ENCODE measurements around the gene MCM10. TPM values are rescaled to one million over a fixed set of nuclear protein-coding genes. Genes with fewer than 3 reads are reported as not detected.

The MCM10 gene
- total RNA-seq, 1 donor from 2014 or later, result 0.98 TPM

- Histone ChIP-seq H3K4me3 (no peak overlapping the region), H3K27me3 (no peaks in the 10 kb centered on the region), H3K36me3 (peaks cover 0 to 45% of the 10 kb centered on the region in 2 donors), H3K9me3 (no peaks in the 10 kb centered on the region), H3K4me1 (no peaks in the 10 kb centered on the region), H3K27ac (no peak overlapping the region)
- intact Hi-C loops (cut with DNase I), result no loop called here
- DNase-seq (ENCODE audit: extremely low spot score in 2 of 2), result no peak
- TF ChIP-seq POLR2AphosphoS5 (IDR thresholded peaks at IDR 0.05; ENCODE audit: insufficient read depth in 1 of 2, low read depth in 1 of 2) (no peak), POLR2A (IDR thresholded peaks at IDR 0.05) (no peak)
- TF ChIP-seq, protein P1, sequence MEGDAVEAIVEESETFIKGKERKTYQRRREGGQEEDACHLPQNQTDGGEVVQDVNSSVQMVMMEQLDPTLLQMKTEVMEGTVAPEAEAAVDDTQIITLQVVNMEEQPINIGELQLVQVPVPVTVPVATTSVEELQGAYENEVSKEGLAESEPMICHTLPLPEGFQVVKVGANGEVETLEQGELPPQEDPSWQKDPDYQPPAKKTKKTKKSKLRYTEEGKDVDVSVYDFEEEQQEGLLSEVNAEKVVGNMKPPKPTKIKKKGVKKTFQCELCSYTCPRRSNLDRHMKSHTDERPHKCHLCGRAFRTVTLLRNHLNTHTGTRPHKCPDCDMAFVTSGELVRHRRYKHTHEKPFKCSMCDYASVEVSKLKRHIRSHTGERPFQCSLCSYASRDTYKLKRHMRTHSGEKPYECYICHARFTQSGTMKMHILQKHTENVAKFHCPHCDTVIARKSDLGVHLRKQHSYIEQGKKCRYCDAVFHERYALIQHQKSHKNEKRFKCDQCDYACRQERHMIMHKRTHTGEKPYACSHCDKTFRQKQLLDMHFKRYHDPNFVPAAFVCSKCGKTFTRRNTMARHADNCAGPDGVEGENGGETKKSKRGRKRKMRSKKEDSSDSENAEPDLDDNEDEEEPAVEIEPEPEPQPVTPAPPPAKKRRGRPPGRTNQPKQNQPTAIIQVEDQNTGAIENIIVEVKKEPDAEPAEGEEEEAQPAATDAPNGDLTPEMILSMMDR (IDR thresholded peaks at IDR 0.05), result no peak
Observed at GRCh38 chr10:13139676-13140075, 21.7 kb upstream of the MCM10 start.

DNA sequence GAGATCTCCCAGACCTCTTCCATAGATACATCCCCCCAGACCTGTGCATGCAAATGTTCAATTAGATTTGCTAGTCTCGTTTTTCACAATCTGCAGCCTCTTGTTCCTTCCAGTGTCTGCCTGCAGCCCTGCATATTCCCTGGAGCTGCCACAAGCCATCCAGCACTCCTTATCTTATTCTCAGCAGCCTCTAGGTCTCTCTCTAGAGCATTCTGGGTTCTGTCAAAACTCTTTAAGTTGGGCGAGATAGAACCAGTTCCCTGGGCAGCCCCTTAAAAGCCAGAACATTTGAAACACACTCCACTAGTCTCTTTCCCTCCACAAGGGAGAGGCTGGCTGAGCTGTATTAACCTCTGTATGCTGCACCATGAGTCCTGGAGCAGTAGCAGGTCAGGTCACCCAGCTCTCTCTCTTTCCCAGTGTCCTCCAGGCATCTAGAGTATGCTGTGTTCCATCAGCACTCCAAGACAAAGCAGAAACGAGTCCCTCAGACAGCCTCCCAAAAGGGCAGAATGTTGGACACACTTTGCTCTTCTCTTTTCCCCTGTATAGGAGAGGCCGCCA is 20.6 kb upstream of the MCM10 start:
- no peaks in the 10 kb centered on the region for H3K27me3 ChIP-seq
- intact Hi-C loops (cut with DNase I), result no loop called here
- H3K4me1 ChIP-seq, result no peaks in the 10 kb centered on the region
- H3K36me3 ChIP-seq, result peaks cover 0 to 35% of the 10 kb centered on the region in 2 donors
- no peaks in the 10 kb centered on the region for H3K9me3 ChIP-seq
- H3K27ac ChIP-seq, result no peak overlapping the region
- peak in 1 of 2 donors; percentile 20 for DNase-seq (ENCODE audit: extremely low spot score in 2 of 2)
- no peak for TF ChIP-seq POLR2AphosphoS5 (IDR thresholded peaks at IDR 0.05; ENCODE audit: insufficient read depth in 1 of 2, low read depth in 1 of 2)
- TF ChIP-seq, protein P1 (IDR thresholded peaks at IDR 0.05), result no peak
- no peak for TF ChIP-seq POLR2A (IDR thresholded peaks at IDR 0.05)
- no peak overlapping the region for H3K4me3 ChIP-seq

- no peaks in the 10 kb centered on the region for H3K4me1 ChIP-seq
- TF ChIP-seq POLR2A (IDR thresholded peaks at IDR 0.05) (no peak), POLR2AphosphoS5 (IDR thresholded peaks at IDR 0.05; ENCODE audit: insufficient read depth in 1 of 2, low read depth in 1 of 2) (no peak)
- TF ChIP-seq, protein P1 (IDR thresholded peaks at IDR 0.05), result no peak
- H3K9me3 ChIP-seq, result no peaks in the 10 kb centered on the region
- intact Hi-C loops (cut with DNase I), result no loop called here
- no peak overlapping the region for H3K4me3 ChIP-seq
- DNase-seq (ENCODE audit: extremely low spot score in 2 of 2), result no peak
- no peak overlapping the region for H3K27ac ChIP-seq
- no peaks in the 10 kb centered on the region for H3K27me3 ChIP-seq
- H3K36me3 ChIP-seq, result peaks cover 0 to 10% of the 10 kb centered on the region in 2 donors
Observed at GRCh38 chr10:13143766-13144165, 17.6 kb upstream of the MCM10 start.

GRCh38 chr10:13144814-13145213 is 16.5 kb upstream of the MCM10 start:
- no peaks in the 10 kb centered on the region for H3K9me3 ChIP-seq
- no peaks in the 10 kb centered on the region for H3K27me3 ChIP-seq
- TF ChIP-seq POLR2AphosphoS5 (IDR thresholded peaks at IDR 0.05; ENCODE audit: insufficient read depth in 1 of 2, low read depth in 1 of 2) (no peak), POLR2A (IDR thresholded peaks at IDR 0.05) (no peak)
- TF ChIP-seq, protein P1 (IDR thresholded peaks at IDR 0.05), result no peak
- H3K27ac ChIP-seq, result no peak overlapping the region
- no peaks in the 10 kb centered on the region for H3K4me1 ChIP-seq
- peaks cover 0 to 10% of the 10 kb centered on the region in 2 donors for H3K36me3 ChIP-seq
- H3K4me3 ChIP-seq, result no peak overlapping the region
- no peak for DNase-seq (ENCODE audit: extremely low spot score in 2 of 2)
- intact Hi-C loops (cut with DNase I), result no loop called here

DNA sequence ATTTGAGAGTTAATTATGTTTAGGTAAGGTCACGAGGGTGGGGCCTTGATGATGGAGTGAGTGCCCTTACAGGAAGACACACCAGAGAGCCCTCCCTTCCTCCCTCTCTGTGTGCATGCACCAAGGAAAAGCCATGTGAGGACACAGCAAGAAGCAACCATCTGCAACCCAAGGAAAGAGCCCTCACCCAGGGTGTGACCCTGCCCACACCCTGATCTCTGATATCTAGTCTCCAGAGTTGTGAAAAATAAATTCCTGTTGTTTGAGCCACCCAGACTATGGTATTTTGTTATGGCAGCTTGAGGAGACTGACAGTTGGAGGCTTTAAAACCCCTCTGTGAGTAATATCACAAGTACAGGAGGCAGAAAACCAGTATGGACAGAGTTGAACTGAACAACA is 15.0 kb upstream of the MCM10 start:
- Histone ChIP-seq H3K4me1 (no peaks in the 10 kb centered on the region), H3K27me3 (no peaks in the 10 kb centered on the region), H3K27ac (no peak overlapping the region), H3K36me3 (no peaks in the 10 kb centered on the region), H3K4me3 (no peak overlapping the region), H3K9me3 (no peaks in the 10 kb centered on the region)
- TF ChIP-seq POLR2AphosphoS5 (IDR thresholded peaks at IDR 0.05; ENCODE audit: insufficient read depth in 1 of 2, low read depth in 1 of 2) (no peak), POLR2A (IDR thresholded peaks at IDR 0.05) (no peak)
- TF ChIP-seq, protein P1 (IDR thresholded peaks at IDR 0.05), result no peak
- intact Hi-C loops (cut with DNase I), result no loop called here
- no peak for DNase-seq (ENCODE audit: extremely low spot score in 2 of 2)

Data from vagina (tissue), 2 donors.